HL-60 (cell line): Measurements from ENCODE around the gene MKRN2.
"Not testable (repeated sequence)": the region's sequence is repeated elsewhere in the genome, so short reads cannot be mapped to it uniquely, and the experiment has no call there.

Experiments
- GABPA ChIP-seq: IDR thresholded peaks from 2 replicates; pipeline ENCODE4 v1.6.1; 2012; ENCODE audit warnings: low read depth
- POLR2AphosphoS5 ChIP-seq: IDR thresholded peaks from 2 replicates; pipeline ENCODE4 v1.6.1; 2012; ENCODE audit warnings: low read depth
- SPI1 ChIP-seq: IDR thresholded peaks from 2 replicates; pipeline ENCODE4 v1.6.1; 2012; ENCODE audit warnings: low read depth, mild to moderate bottlenecking, borderline replicate concordance
- TF ChIP-seq, protein P1 (sequence below): IDR thresholded peaks from one replicate; pipeline ENCODE4 v1.5.1; 2011; ENCODE audit warnings: low read length, control low read depth, inconsistent platforms; ENCODE audit not compliant: insufficient read depth
- TF ChIP-seq, protein P2 (sequence below): IDR thresholded peaks from 2 replicates; pipeline ENCODE4 v1.6.1; 2012; ENCODE audit warnings: low read depth; ENCODE audit not compliant: insufficient replicate concordance

DNA sequence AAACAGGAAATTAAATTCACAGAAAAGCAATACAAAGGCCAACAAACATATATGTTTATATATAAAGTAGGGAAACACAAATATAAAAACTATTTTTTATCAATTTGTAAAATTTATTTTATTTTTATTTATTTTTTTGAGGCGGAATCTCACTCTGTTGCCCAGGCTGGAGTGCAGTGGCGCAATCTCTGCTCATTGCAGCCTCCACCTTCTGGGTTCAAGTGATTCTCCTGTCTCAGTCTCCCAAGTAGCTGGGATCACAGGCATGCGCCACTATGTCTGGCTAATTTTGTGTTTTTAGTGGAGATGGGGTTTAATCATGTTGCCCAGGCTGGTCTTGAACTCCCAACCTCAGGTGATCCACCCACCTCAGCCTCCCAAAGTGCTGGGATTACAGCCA is 68.1 kb downstream of the MKRN2 start:
- TF ChIP-seq, protein P1, sequence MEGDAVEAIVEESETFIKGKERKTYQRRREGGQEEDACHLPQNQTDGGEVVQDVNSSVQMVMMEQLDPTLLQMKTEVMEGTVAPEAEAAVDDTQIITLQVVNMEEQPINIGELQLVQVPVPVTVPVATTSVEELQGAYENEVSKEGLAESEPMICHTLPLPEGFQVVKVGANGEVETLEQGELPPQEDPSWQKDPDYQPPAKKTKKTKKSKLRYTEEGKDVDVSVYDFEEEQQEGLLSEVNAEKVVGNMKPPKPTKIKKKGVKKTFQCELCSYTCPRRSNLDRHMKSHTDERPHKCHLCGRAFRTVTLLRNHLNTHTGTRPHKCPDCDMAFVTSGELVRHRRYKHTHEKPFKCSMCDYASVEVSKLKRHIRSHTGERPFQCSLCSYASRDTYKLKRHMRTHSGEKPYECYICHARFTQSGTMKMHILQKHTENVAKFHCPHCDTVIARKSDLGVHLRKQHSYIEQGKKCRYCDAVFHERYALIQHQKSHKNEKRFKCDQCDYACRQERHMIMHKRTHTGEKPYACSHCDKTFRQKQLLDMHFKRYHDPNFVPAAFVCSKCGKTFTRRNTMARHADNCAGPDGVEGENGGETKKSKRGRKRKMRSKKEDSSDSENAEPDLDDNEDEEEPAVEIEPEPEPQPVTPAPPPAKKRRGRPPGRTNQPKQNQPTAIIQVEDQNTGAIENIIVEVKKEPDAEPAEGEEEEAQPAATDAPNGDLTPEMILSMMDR, result not testable (repeated sequence)
- TF ChIP-seq POLR2AphosphoS5, GABPA, SPI1: not testable (repeated sequence)
- TF ChIP-seq, protein P2, sequence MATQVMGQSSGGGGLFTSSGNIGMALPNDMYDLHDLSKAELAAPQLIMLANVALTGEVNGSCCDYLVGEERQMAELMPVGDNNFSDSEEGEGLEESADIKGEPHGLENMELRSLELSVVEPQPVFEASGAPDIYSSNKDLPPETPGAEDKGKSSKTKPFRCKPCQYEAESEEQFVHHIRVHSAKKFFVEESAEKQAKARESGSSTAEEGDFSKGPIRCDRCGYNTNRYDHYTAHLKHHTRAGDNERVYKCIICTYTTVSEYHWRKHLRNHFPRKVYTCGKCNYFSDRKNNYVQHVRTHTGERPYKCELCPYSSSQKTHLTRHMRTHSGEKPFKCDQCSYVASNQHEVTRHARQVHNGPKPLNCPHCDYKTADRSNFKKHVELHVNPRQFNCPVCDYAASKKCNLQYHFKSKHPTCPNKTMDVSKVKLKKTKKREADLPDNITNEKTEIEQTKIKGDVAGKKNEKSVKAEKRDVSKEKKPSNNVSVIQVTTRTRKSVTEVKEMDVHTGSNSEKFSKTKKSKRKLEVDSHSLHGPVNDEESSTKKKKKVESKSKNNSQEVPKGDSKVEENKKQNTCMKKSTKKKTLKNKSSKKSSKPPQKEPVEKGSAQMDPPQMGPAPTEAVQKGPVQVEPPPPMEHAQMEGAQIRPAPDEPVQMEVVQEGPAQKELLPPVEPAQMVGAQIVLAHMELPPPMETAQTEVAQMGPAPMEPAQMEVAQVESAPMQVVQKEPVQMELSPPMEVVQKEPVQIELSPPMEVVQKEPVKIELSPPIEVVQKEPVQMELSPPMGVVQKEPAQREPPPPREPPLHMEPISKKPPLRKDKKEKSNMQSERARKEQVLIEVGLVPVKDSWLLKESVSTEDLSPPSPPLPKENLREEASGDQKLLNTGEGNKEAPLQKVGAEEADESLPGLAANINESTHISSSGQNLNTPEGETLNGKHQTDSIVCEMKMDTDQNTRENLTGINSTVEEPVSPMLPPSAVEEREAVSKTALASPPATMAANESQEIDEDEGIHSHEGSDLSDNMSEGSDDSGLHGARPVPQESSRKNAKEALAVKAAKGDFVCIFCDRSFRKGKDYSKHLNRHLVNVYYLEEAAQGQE, result not testable (repeated sequence)
